Lower leg skin (tissue), 4 donors: ENCODE measurements around the gene SLBP. TPM values are rescaled to one million over a fixed set of nuclear protein-coding genes. Genes with fewer than 3 reads are reported as not detected.

Experiments used
- DNase-seq, 2 donors: peaks; one replicate each; pipeline ENCODE4 v3.0.0-alpha.2; 2019; ENCODE audit warnings: low spot score in 2 of 2
- H3K4me3 ChIP-seq: fragments of 200-600 bp; sonication (generic); 2 replicates; pipeline ENCODE4 v1.5.1; 2017; ENCODE audit warnings: mild to moderate bottlenecking, low read depth; ENCODE audit not compliant: poor library complexity, severe bottlenecking
- POLR2A ChIP-seq, 2 donors: fragments of 450-650 bp; IDR thresholded peaks; one replicate each; pipeline ENCODE4 v1.6.1; 2016 to 2017; ENCODE audit warnings: antibody characterized with exemption in 2 of 2, mild to moderate bottlenecking in 1 of 2, moderate library complexity in 1 of 2
- WGBS, 2 donors: methylation state at CpG; one replicate each; pipeline ENCODE4 v1.1.5; 2018; 5-methylcytosine and 5-hydroxymethylcytosine counted together
- intact Hi-C: fragments of 100-400 bp; cut with DNase I; formaldehyde crosslinking; loops from one replicate; pipeline ENCODE4 v1.15.0; 2023; ENCODE audit warnings: low total_unique reads
- total RNA-seq, 4 donors: library from RNA; depleted of rRNA; stranded (reverse); fragments of >200 nt; gene quantifications; one replicate each; pipeline ENCODE4 v1.1.0, GENCODE V29; 2016
- TF ChIP-seq, protein P1 (sequence below), 3 donors: fragments of 450-650 bp; IDR thresholded peaks; one replicate each; pipeline ENCODE4 v1.5.1; 2016; ENCODE audit warnings: antibody characterized with exemption in 3 of 3, mild to moderate bottlenecking in 3 of 3, moderate library complexity in 2 of 3

The SLBP gene
- total RNA-seq, 4 donors from 2014 or later = 45.8 to 66.9 (median 59.4) TPM

DNA sequence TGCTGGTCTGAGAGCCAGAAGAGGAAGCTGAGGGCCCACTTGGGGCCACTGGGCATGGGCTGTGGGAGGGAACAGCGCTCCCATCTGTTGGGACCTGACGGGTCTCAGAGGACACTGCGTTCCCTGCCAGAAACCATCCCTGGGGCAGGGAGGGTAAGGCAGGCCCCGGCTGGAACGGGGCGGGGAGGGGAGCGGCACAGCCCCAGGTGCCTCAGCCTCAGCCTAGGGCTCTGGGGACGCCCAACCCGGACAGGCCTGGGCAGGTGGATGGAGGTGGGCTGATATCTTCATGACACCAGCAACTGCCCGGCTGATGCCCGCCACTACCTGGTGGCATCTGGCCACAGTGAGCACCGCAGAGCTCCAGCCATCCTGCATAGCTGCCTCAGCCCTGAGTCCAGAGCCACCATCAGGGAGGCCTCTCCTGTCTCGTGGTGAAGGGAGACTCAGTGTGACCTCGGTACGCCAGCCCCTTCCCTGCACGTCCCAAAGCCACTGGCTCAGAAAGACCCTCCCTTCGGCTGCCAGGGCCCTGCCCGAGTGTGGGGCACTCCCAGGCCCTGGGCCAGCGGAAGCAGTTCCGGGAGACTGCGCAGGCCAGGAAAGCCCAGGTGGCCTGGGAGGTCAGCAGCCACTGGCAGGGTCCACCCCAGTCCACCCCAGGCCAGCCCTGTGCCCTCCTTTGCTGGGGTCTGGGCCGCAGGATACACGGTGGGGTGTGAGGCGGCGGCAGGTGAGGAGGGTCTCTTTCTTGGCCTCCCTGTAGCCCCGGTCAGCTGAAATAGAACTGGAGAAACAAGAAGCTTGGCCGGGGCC lies 46.4 kb upstream of the SLBP start:
- intact Hi-C loops = no loop called here
- no peak for DNase-seq
- H3K4me3 ChIP-seq = no peak overlapping the region
- TF ChIP-seq POLR2A (IDR thresholded peaks at IDR 0.05) = no peak
- TF ChIP-seq, protein P1, sequence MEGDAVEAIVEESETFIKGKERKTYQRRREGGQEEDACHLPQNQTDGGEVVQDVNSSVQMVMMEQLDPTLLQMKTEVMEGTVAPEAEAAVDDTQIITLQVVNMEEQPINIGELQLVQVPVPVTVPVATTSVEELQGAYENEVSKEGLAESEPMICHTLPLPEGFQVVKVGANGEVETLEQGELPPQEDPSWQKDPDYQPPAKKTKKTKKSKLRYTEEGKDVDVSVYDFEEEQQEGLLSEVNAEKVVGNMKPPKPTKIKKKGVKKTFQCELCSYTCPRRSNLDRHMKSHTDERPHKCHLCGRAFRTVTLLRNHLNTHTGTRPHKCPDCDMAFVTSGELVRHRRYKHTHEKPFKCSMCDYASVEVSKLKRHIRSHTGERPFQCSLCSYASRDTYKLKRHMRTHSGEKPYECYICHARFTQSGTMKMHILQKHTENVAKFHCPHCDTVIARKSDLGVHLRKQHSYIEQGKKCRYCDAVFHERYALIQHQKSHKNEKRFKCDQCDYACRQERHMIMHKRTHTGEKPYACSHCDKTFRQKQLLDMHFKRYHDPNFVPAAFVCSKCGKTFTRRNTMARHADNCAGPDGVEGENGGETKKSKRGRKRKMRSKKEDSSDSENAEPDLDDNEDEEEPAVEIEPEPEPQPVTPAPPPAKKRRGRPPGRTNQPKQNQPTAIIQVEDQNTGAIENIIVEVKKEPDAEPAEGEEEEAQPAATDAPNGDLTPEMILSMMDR (IDR thresholded peaks at IDR 0.05) = no peak
- 53 to 61% methylated on average over 19 to 20 of the region's 27 CpGs for WGBS, 2 donors

- H3K4me3 ChIP-seq = no peak overlapping the region
- intact Hi-C loops = no loop called here
- 59% methylated on average over 17 of the region's 17 CpGs for WGBS, 2 donors
- TF ChIP-seq, protein P1 (IDR thresholded peaks at IDR 0.05) = no peak
- no peak for TF ChIP-seq POLR2A (IDR thresholded peaks at IDR 0.05)
- DNase-seq = no peak
Observed at GRCh38 chr4:1757836-1758235, 45.7 kb upstream of the SLBP start.

GRCh38 chr4:1756893-1757779 lies 45.0 kb upstream of the SLBP start:
- no peak for TF ChIP-seq POLR2A (IDR thresholded peaks at IDR 0.05)
- TF ChIP-seq, protein P1 (IDR thresholded peaks at IDR 0.05) = no peak
- WGBS, 2 donors = 65 to 76% methylated on average over 8 to 9 of the region's 20 CpGs
- DNase-seq = no peak
- intact Hi-C loops = no loop called here
- no peak overlapping the region for H3K4me3 ChIP-seq

DNA sequence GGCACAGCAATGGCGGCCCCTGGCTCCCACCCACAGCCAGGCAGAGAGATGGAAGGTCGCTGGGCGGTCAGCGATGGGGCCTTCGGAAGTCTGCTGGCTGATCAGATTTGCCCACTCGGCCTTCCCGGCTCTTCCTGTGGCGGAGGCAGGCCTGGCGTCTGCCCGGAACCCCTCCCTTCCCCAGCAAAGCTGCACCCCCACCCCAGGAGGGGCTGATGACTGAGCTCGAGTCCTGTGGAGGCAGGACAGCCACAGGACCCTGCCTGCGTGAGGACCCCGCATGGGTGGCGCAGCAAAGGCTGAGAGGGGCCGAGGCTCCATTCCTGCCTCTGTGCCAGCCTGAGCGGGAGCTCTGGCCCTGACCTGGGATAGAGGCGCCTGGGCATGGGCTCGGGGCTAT lies 44.0 kb upstream of the SLBP start:
- WGBS, 2 donors = 66 to 74% methylated on average over 5 to 7 of the region's 18 CpGs
- no peak overlapping the region for H3K4me3 ChIP-seq
- TF ChIP-seq, protein P1 (IDR thresholded peaks at IDR 0.05) = no peak
- TF ChIP-seq POLR2A (IDR thresholded peaks at IDR 0.05) = no peak
- intact Hi-C loops = no loop called here
- no peak for DNase-seq

- intact Hi-C loops = no loop called here
- WGBS, 2 donors = 55 to 57% methylated on average over 14 to 17 of the region's 17 CpGs
- no peak for DNase-seq
- H3K4me3 ChIP-seq = no peak overlapping the region
- TF ChIP-seq POLR2A (IDR thresholded peaks at IDR 0.05) = no peak
- TF ChIP-seq, protein P1 (IDR thresholded peaks at IDR 0.05) = no peak
Observed at GRCh38 chr4:1755297-1755696, 43.2 kb upstream of the SLBP start.
